Islet of Langerhans (tissue), 1 donor: ENCODE data around the gene PHETA2.

Source experiments
- FAIRE-seq: peaks from one replicate; lab custom pipeline; 2011; peaks lifted over from hg19 to GRCh38; lab: Jason Lieb, UNC

PHETA2 gene

GRCh38 chr22:42074132-42074811 is at the start of gene PHETA2:
TSS of gene PHETA2 (plus strand) at chr22:42074248. CDS start at chr22:42077294, 3,046 bp downstream.
- FAIRE-seq: no peak

- FAIRE-seq: no peak
These were observed 48.6 kb upstream of the PHETA2 start for GRCh38 chr22:42025421-42025820.

- no peak for FAIRE-seq
These were observed 47.3 kb upstream of the PHETA2 start for GRCh38 chr22:42026705-42027104.

GRCh38 chr22:42033263-42034181 is 40.5 kb upstream of the PHETA2 start:
- no peak for FAIRE-seq

GRCh38 chr22:42035256-42035655 is 38.8 kb upstream of the PHETA2 start:
- FAIRE-seq: no peak

GRCh38 chr22:42039271-42039670 is 34.8 kb upstream of the PHETA2 start:
- no peak for FAIRE-seq

- no peak for FAIRE-seq
These were observed 32.3 kb upstream of the PHETA2 start for GRCh38 chr22:42041784-42042183.

GRCh38 chr22:42050641-42051180 is 23.3 kb upstream of the PHETA2 start:
- no peak for FAIRE-seq

- no peak for FAIRE-seq
These were observed 21.3 kb upstream of the PHETA2 start for GRCh38 chr22:42052765-42053164.

- FAIRE-seq: no peak
These were observed 17.1 kb upstream of the PHETA2 start for GRCh38 chr22:42056757-42057511.

GRCh38 chr22:42060489-42060888 is 13.6 kb upstream of the PHETA2 start:
- FAIRE-seq: no peak

- FAIRE-seq: no peak
These were observed 13.0 kb upstream of the PHETA2 start for GRCh38 chr22:42061041-42061440.

- no peak for FAIRE-seq
These were observed 11.4 kb upstream of the PHETA2 start for GRCh38 chr22:42062506-42063170.

- FAIRE-seq: no peak
These were observed 9.4 kb upstream of the PHETA2 start for GRCh38 chr22:42064629-42065028.

- FAIRE-seq: no peak
These were observed 8.5 kb upstream of the PHETA2 start for GRCh38 chr22:42065438-42066125.

- no peak for FAIRE-seq
These were observed 7.8 kb upstream of the PHETA2 start for GRCh38 chr22:42066126-42066761.

- no peak for FAIRE-seq
These were observed 7.1 kb upstream of the PHETA2 start for GRCh38 chr22:42066937-42067336.

- no peak for FAIRE-seq
These were observed 6.3 kb upstream of the PHETA2 start for GRCh38 chr22:42067671-42068251.

- no peak for FAIRE-seq
These were observed 5.8 kb upstream of the PHETA2 start for GRCh38 chr22:42068291-42068690.

- FAIRE-seq: no peak
These were observed 4.1 kb upstream of the PHETA2 start for GRCh38 chr22:42069801-42070516.
